Trophoblast cell (in vitro differentiated cells and primary cell): ENCODE results near the gene IL16.

Source experiments
- DNase-seq, 2 donors: peaks; one replicate each; pipeline ENCODE4 v3.0.0-alpha.2; 2016
- H2AFZ ChIP-seq: 2 replicates; pipeline ENCODE4 v1.6.1; 2013; ENCODE audit warnings: low read length, moderate library complexity, mild to moderate bottlenecking; ENCODE audit not compliant: insufficient read depth, poor library complexity
- H2AK5ac ChIP-seq: 2 replicates; pipeline ENCODE4 v1.6.1; 2013; ENCODE audit warnings: mild to moderate bottlenecking, low read length
- H2BK120ac ChIP-seq: 2 replicates; pipeline ENCODE4 v1.6.1; 2013; ENCODE audit warnings: low read length, mild to moderate bottlenecking, moderate library complexity; ENCODE audit not compliant: insufficient read depth, poor library complexity
- H2BK12ac ChIP-seq: 2 replicates; pipeline ENCODE4 v1.6.1; 2013; ENCODE audit warnings: mild to moderate bottlenecking, low read length, moderate library complexity
- H2BK5ac ChIP-seq: 2 replicates; pipeline ENCODE4 v1.6.1; 2013; ENCODE audit warnings: low read length, low read depth, moderate library complexity, mild to moderate bottlenecking; ENCODE audit not compliant: poor library complexity
- H3K14ac ChIP-seq: 2 replicates; pipeline ENCODE4 v1.6.1; 2013; ENCODE audit warnings: mild to moderate bottlenecking, low read length
- H3K18ac ChIP-seq: 2 replicates; pipeline ENCODE4 v1.6.1; 2013; ENCODE audit warnings: mild to moderate bottlenecking, low read length
- H3K23ac ChIP-seq: 2 replicates; pipeline ENCODE4 v1.6.1; 2013; ENCODE audit warnings: low read length
- H3K27ac ChIP-seq: 2 replicates; pipeline ENCODE4 v1.5.1; 2013; ENCODE audit warnings: low read depth, mild to moderate bottlenecking, inconsistent platforms, low read length, moderate library complexity
- H3K27me3 ChIP-seq: 2 replicates; pipeline ENCODE4 v1.6.1; 2013; ENCODE audit warnings: inconsistent platforms, mild to moderate bottlenecking, low read length, moderate library complexity; ENCODE audit not compliant: insufficient read depth
- H3K36me3 ChIP-seq, 2 experiments: 1 replicate in 1 of 2; 2 replicates in 1 of 2; pipeline ENCODE4 v1.6.1; 2013; ENCODE audit warnings: low read length in 2 of 2, mild to moderate bottlenecking in 2 of 2, moderate library complexity in 1 of 2; ENCODE audit not compliant: insufficient read depth in 2 of 2, control insufficient read depth in 1 of 2
- H3K4ac ChIP-seq: 2 replicates; pipeline ENCODE4 v1.6.1; 2013; ENCODE audit warnings: low read depth, mild to moderate bottlenecking, low read length, moderate library complexity
- H3K4me1 ChIP-seq, 2 experiments: 1 replicate in 1 of 2; 2 replicates in 1 of 2; pipeline ENCODE4 v1.6.1; 2013; ENCODE audit warnings: low read length in 2 of 2, mild to moderate bottlenecking in 2 of 2, moderate library complexity in 1 of 2; ENCODE audit not compliant: insufficient read depth in 2 of 2, control insufficient read depth in 1 of 2
- H3K4me2 ChIP-seq: 2 replicates; pipeline ENCODE4 v1.6.1; 2013; ENCODE audit warnings: inconsistent platforms, mild to moderate bottlenecking, low read length, moderate library complexity
- H3K4me3 ChIP-seq: 2 replicates; pipeline ENCODE4 v1.5.1; 2013; ENCODE audit warnings: mild to moderate bottlenecking, low read depth, low read length, inconsistent platforms
- H3K79me1 ChIP-seq: one replicate; pipeline ENCODE4 v1.6.1; 2013; ENCODE audit warnings: low read length
- H3K79me2 ChIP-seq: 2 replicates; pipeline ENCODE4 v1.6.1; 2013; ENCODE audit warnings: low read length, mild to moderate bottlenecking; ENCODE audit not compliant: control insufficient read depth, insufficient read depth, poor library complexity
- H3K9ac ChIP-seq: 2 replicates; pipeline ENCODE4 v1.6.1; 2013; ENCODE audit warnings: mild to moderate bottlenecking, low read length
- H3K9me3 ChIP-seq: 2 replicates; pipeline ENCODE4 v1.6.1; 2013; ENCODE audit warnings: low read depth, mild to moderate bottlenecking, control low read depth, inconsistent platforms, low read length; ENCODE audit not compliant: insufficient read depth
- H4K12ac ChIP-seq: 2 replicates; pipeline ENCODE4 v1.6.1; 2013; ENCODE audit warnings: low read depth, mild to moderate bottlenecking, low read length, moderate library complexity
- H4K8ac ChIP-seq: 2 replicates; pipeline ENCODE4 v1.6.1; 2013; ENCODE audit warnings: low read depth, mild to moderate bottlenecking, low read length, moderate library complexity
- H4K91ac ChIP-seq: one replicate; pipeline ENCODE4 v1.6.1; 2013; ENCODE audit warnings: low read depth, mild to moderate bottlenecking, low read length, moderate library complexity
- WGBS: extraction: QIAGEN DNeasy Blood & Tissue Kit; methylation state at CpG from one replicate; pipeline ENCODE4 v1.1.7; 2013; ENCODE audit warnings: missing lambda C conversion rate; ENCODE audit not compliant: insufficient read length, insufficient coverage; ENCODE audit errors: extremely low coverage; 5-methylcytosine and 5-hydroxymethylcytosine counted together

The IL16 gene

DNA sequence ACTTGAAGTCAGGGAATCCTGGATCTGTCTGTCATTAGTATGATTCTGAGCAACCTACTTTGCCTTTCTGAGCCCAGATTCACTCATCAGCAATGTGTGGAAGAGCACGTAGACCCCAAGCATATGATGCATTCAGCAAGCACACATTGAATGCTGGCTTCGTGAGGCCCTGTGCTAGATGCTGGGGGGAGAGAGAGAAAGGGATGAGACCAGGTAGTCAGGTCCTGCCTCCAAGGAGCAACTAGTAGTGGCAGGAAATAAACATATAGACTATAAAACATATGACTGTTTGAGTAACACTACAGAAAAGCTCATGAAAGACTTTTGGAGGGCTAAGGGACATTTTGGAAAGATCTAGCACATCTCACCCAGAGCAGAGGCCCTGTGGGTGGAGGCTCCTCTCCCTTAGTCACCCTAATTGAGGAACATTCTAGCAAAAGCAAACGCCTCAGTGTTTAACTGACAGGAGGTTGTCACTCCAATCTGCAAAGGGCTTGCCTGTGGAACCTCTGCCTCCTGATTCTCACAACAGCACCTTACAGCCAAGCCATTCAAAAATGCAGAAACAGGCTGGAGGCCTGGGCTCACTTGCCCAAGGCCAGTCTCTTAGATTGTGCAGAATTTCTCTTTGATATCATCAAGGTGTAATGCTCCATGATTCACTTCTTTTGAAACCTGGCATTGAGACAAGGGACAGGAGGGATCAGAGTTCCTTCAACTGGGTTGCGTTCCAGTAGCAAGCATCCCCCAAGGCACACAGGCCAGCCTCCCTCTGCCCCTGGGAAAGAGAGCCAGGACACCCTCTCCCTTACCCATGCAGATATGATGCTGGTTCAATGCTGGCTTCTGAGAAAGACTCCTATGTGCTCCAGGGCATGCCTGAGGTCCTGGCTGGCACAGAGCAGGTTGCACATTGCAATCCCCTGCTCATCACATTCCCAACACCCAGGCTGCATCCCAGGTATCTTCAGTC is 101.2 kb downstream of the IL16 start:
- Histone ChIP-seq H3K18ac (no peak overlapping the region), H3K9me3 (no peaks in the 10 kb centered on the region), H3K79me2 (no peaks in the 10 kb centered on the region), H2BK120ac (no peak overlapping the region), H2BK5ac (no peak overlapping the region), H3K4me3 (no peak overlapping the region), H3K23ac (no peak overlapping the region), H2AK5ac (no peak overlapping the region), H4K8ac (no peak overlapping the region), H3K79me1 (no peaks in the 10 kb centered on the region), H3K36me3 (no peaks in the 10 kb centered on the region), H3K4me1 (no peaks in the 10 kb centered on the region), H3K27ac (no peak overlapping the region), H3K14ac (no peak overlapping the region), H3K27me3 (no peaks in the 10 kb centered on the region), H4K91ac (no peak overlapping the region), H2AFZ (no peak overlapping the region), H3K4me2 (no peak overlapping the region), H4K12ac (no peak overlapping the region), H3K9ac (no peak overlapping the region), H3K4ac (no peak overlapping the region), H2BK12ac (no peak overlapping the region)
- no CpG with 5 or more reads among the region's 4 CpGs for whole genome bisulfite sequencing
- DNase-seq: peak; percentile 89 to 91

DNA sequence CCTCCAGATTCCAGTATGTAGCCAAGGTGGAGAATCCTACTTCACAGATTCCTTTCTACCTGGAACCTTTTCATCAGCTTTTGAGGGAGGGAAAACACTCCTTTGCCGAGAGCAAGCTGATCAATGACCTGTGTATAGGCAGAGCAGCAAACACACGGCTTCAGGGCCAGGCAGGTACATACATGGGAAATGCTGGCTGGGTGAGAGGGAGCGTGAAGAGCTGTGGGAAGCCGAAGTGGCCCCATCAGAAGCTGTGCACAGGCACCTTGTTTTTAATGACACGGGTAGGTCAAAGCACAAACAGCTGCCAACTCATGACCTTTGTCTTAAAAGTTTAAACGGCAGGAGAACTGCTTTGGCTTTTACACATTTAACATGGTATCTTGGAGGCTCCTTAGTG is 101.9 kb downstream of the IL16 start:
- H2BK5ac ChIP-seq: no peak overlapping the region
- H3K4me1 ChIP-seq: peaks cover 2 to 3% of the 10 kb centered on the region in 2 experiments
- H3K4me2 ChIP-seq: no peak overlapping the region
- H4K8ac ChIP-seq: no peak overlapping the region
- H3K4me3 ChIP-seq: no peak overlapping the region
- no peak overlapping the region for H3K27ac ChIP-seq
- H2AK5ac ChIP-seq: no peak overlapping the region
- H3K79me2 ChIP-seq: no peaks in the 10 kb centered on the region
- DNase-seq: no peak
- no peak overlapping the region for H3K23ac ChIP-seq
- no peaks in the 10 kb centered on the region for H3K79me1 ChIP-seq
- H4K91ac ChIP-seq: no peak overlapping the region
- no peak overlapping the region for H2BK12ac ChIP-seq
- no peak overlapping the region for H4K12ac ChIP-seq
- no peaks in the 10 kb centered on the region for H3K9me3 ChIP-seq
- no peak overlapping the region for H2BK120ac ChIP-seq
- H3K27me3 ChIP-seq: no peaks in the 10 kb centered on the region
- no peak overlapping the region for H3K18ac ChIP-seq
- H2AFZ ChIP-seq: no peak overlapping the region
- no peak overlapping the region for H3K4ac ChIP-seq
- no peak overlapping the region for H3K14ac ChIP-seq
- no peak overlapping the region for H3K9ac ChIP-seq
- no peaks in the 10 kb centered on the region for H3K36me3 ChIP-seq
- WGBS: no CpG with 5 or more reads among the region's 6 CpGs

GRCh38 chr15:81299156-81299555 is 102.5 kb downstream of the IL16 start:
- no peak for DNase-seq
- Histone ChIP-seq H4K12ac (no peak overlapping the region), H2BK120ac (no peak overlapping the region), H4K91ac (no peak overlapping the region), H2AK5ac (no peak overlapping the region), H3K79me2 (no peaks in the 10 kb centered on the region), H3K4ac (no peak overlapping the region), H3K4me3 (peak overlapping the region; percentile 27), H3K23ac (no peak overlapping the region), H2AFZ (no peak overlapping the region), H3K27me3 (no peaks in the 10 kb centered on the region), H4K8ac (no peak overlapping the region), H3K79me1 (no peaks in the 10 kb centered on the region), H2BK12ac (no peak overlapping the region), H3K9ac (no peak overlapping the region), H3K4me1 (peaks cover 5 to 6% of the 10 kb centered on the region in 2 experiments), H3K9me3 (no peaks in the 10 kb centered on the region), H3K4me2 (no peak overlapping the region), H3K18ac (no peak overlapping the region), H3K27ac (no peak overlapping the region), H3K14ac (no peak overlapping the region), H2BK5ac (no peak overlapping the region), H3K36me3 (no peaks in the 10 kb centered on the region)
- WGBS: no CpG with 5 or more reads among the region's 3 CpGs

GRCh38 chr15:81299630-81300273 is 103.1 kb downstream of the IL16 start:
- no peaks in the 10 kb centered on the region for H3K9me3 ChIP-seq
- H2BK5ac ChIP-seq: no peak overlapping the region
- H3K4me2 ChIP-seq: no peak overlapping the region
- H3K23ac ChIP-seq: no peak overlapping the region
- H3K27me3 ChIP-seq: no peaks in the 10 kb centered on the region
- no peak for DNase-seq
- H3K4ac ChIP-seq: no peak overlapping the region
- H3K14ac ChIP-seq: no peak overlapping the region
- no peak overlapping the region for H4K12ac ChIP-seq
- H2AK5ac ChIP-seq: no peak overlapping the region
- no peak overlapping the region for H2AFZ ChIP-seq
- H3K79me1 ChIP-seq: no peaks in the 10 kb centered on the region
- H3K9ac ChIP-seq: no peak overlapping the region
- H3K36me3 ChIP-seq: no peaks in the 10 kb centered on the region
- H3K18ac ChIP-seq: no peak overlapping the region
- peaks cover 5 to 8% of the 10 kb centered on the region in 2 experiments for H3K4me1 ChIP-seq
- no peak overlapping the region for H4K91ac ChIP-seq
- H4K8ac ChIP-seq: no peak overlapping the region
- H3K27ac ChIP-seq: no peak overlapping the region
- no CpG with 5 or more reads among the region's 14 CpGs for WGBS
- H3K4me3 ChIP-seq: peak overlapping the region; percentile 27
- no peak overlapping the region for H2BK120ac ChIP-seq
- no peak overlapping the region for H2BK12ac ChIP-seq
- H3K79me2 ChIP-seq: no peaks in the 10 kb centered on the region
